HepG2 (cell line): ENCODE measurements around the gene DHTKD1. TPM values are rescaled to one million over a fixed set of nuclear protein-coding genes. Genes with fewer than 3 reads are reported as not detected.
"Not testable (repeated sequence)": the region's sequence is repeated elsewhere in the genome, so short reads cannot be mapped to it uniquely, and the experiment has no call there.

Experiments
- ATAC-seq: fragments of 200-7000 bp; cut with Tn5 transposase; 3 replicates; pipeline ENCODE4 v1.9.1; 2020; ENCODE audit warnings: mild to moderate bottlenecking, moderate library complexity
- BruUV-seq: library from RNA; stranded (reverse); fragments of 400-500 nt; replicated peaks from 2 replicates; lab custom pipeline; 2021; lab: Mats Ljungman, UMichigan
- CTCF ChIA-PET: fragments of 300-600 bp; formaldehyde crosslinking; extraction: SDS; loops from one replicate; lab custom pipeline; 2021; ENCODE audit warnings: low total read pairs, inconsistent platforms, low intra/inter-chr PET ratio; lab: Yijun Ruan, JAX
- POLR2A ChIA-PET: fragments of 350-600 bp; sonication (Branson Sonifier 250); formaldehyde crosslinking; loops from one replicate; lab custom pipeline; 2020; ENCODE audit warnings: antibody characterized with exemption, inconsistent platforms; lab: Yijun Ruan, JAX
- DNase-seq: peaks from one replicate; pipeline ENCODE4 v3.0.0-alpha.2; 2015; ENCODE audit warnings: low spot score
- FAIRE-seq: peaks from 3 replicates; lab custom pipeline; 2011; peaks lifted over from hg19 to GRCh38; lab: Jason Lieb, UNC
- H2AFZ ChIP-seq: one replicate; pipeline ENCODE4 v1.6.1; 2011; ENCODE audit warnings: low read length, inconsistent platforms
- H3K27ac ChIP-seq: fragments of 300-600 bp; 3 replicates; pipeline ENCODE4 v1.8.0; 2011; ENCODE audit warnings: mixed run types, mild to moderate bottlenecking, mixed read lengths, low read length, inconsistent platforms; ENCODE audit not compliant: insufficient read depth; ENCODE audit errors: extremely low read length
- H3K27me3 ChIP-seq, 2 experiments: fragments of 200-600 bp in 1 of 2; 2 replicates in 1 of 2; 3 replicates in 1 of 2; pipeline versions ENCODE4 v1.6.0 to v1.8.0; 2011; ENCODE audit warnings: low read length in 2 of 2, mild to moderate bottlenecking in 2 of 2, moderate library complexity in 2 of 2, inconsistent platforms in 1 of 2; ENCODE audit not compliant: insufficient read depth in 2 of 2, control insufficient read depth in 1 of 2
- H3K36me3 ChIP-seq, 2 experiments: fragments of 200-600 bp in 1 of 2; replicated peaks in 1 of 2; 2 replicates in 1 of 2; 3 replicates in 1 of 2; pipeline versions ENCODE4 v1.5.1 to v1.8.0; 2011; ENCODE audit warnings: low read length in 2 of 2, inconsistent platforms in 1 of 2; ENCODE audit not compliant: insufficient read depth in 2 of 2, control insufficient read depth in 1 of 2
- H3K4me1 ChIP-seq: 2 replicates; pipeline ENCODE4 v1.5.1; 2012; ENCODE audit warnings: low read length, inconsistent platforms; ENCODE audit not compliant: insufficient read depth
- H3K4me2 ChIP-seq: 2 replicates; pipeline ENCODE4 v1.6.0; 2011; ENCODE audit warnings: low read depth, low read length, inconsistent platforms
- H3K4me3 ChIP-seq, 3 experiments: fragments of 200-600 bp in 1 of 3; sonication (generic), shearing (Covaris generic) in 1 of 3; replicated peaks in 1 of 3; 2 replicates each; pipeline ENCODE4 v1.5.1; 2011 to 2016; ENCODE audit warnings: low read length in 3 of 3, inconsistent platforms in 2 of 3, low read depth in 2 of 3, mild to moderate bottlenecking in 2 of 3, control low read depth in 1 of 3, mixed read lengths in 1 of 3; ENCODE audit not compliant: insufficient read depth in 1 of 3
- H3K79me2 ChIP-seq: one replicate; pipeline ENCODE4 v1.6.1; 2011; ENCODE audit warnings: low read length, inconsistent platforms; ENCODE audit not compliant: insufficient read depth
- H3K9ac ChIP-seq: 2 replicates; pipeline ENCODE4 v1.6.0; 2011; ENCODE audit warnings: mild to moderate bottlenecking, low read depth, low read length, inconsistent platforms; ENCODE audit not compliant: insufficient read depth
- H3K9me3 ChIP-seq: 2 replicates; pipeline ENCODE4 v1.5.1; 2012; ENCODE audit warnings: mild to moderate bottlenecking, low read length
- H4K20me1 ChIP-seq: 2 replicates; pipeline ENCODE4 v1.6.0; 2011; ENCODE audit warnings: inconsistent platforms, mild to moderate bottlenecking, low read length, moderate library complexity; ENCODE audit not compliant: insufficient read depth
- ELF3 ChIP-seq: IDR thresholded peaks from 2 replicates; pipeline ENCODE4 v1.6.1; 2016; ENCODE audit warnings: missing genetic modification reagents, missing compliant biosample characterization
- MTA1 ChIP-seq: sonication (generic); formaldehyde crosslinking; IDR thresholded peaks from 2 replicates; pipeline ENCODE4 v1.4.0; 2020; ENCODE audit warnings: missing genetic modification reagents, mild to moderate bottlenecking, borderline replicate concordance
- RCOR2 ChIP-seq: IDR thresholded peaks from 2 replicates; pipeline ENCODE4 v1.6.1; 2016; ENCODE audit warnings: missing biosample characterization, missing genetic modification reagents
- ZNF292 ChIP-seq: sonication (generic); formaldehyde crosslinking; IDR thresholded peaks from 2 replicates; pipeline ENCODE4 v1.8.1; 2022; ENCODE audit warnings: mild to moderate bottlenecking, low read depth, missing genetic modification reagents, borderline replicate concordance
- ZNF644 ChIP-seq: IDR thresholded peaks from 2 replicates; pipeline ENCODE4 v1.6.1; 2016; ENCODE audit warnings: low read depth
- ZNF792 ChIP-seq: IDR thresholded peaks from 2 replicates; pipeline ENCODE4 v1.6.1; 2016
- WGBS: methylation state at CpG from one replicate; pipeline ENCODE4 v1.1.6; 2017; ENCODE audit warnings: low lambda C conversion rate; 5-methylcytosine and 5-hydroxymethylcytosine counted together
- in situ Hi-C: cut with HindIII; loops from 2 replicates; pipeline ENCODE4 v1.10.0; 2017; ENCODE audit warnings: low pct_unique_long_range_greater_than_20kb; ENCODE audit not compliant: extremely low pct_ligation_motif_present
- intact Hi-C: fragments of 100-400 bp; cut with micrococcal nuclease; formaldehyde crosslinking; loops from one replicate; pipeline ENCODE4 v1.10.0; 2022; ENCODE audit not compliant: unreplicated experiment
- polyA plus RNA-seq, 8 experiments: library from polyadenylated mRNA; depleted of rRNA in 3 of 8; stranded (reverse) in 7 of 8; unstranded in 1 of 8; fragments of >200 nt; fragmentation: Illumina TruSeq in 4 of 8; extraction: Trizol in 4 of 8; gene quantifications; 2 replicates each; pipeline versions ENCODE4 v1.2.1 to v1.2.3, GENCODE V29; 2011 to 2016; ENCODE audit warnings: low read depth in 4 of 8, missing spikeins in 1 of 8, mixed read lengths in 1 of 8; ENCODE audit not compliant: insufficient read depth in 1 of 8
- total RNA-seq, 5 experiments: library from RNA; depleted of rRNA; stranded (reverse); fragments of >200 nt; fragmentation: Illumina TruSeq; extraction: Trizol; gene quantifications; 2 replicates each; pipeline ENCODE4 v1.2.3, GENCODE V29; 2016; ENCODE audit warnings: low read depth in 1 of 5
- TF ChIP-seq, protein P1 (sequence below): sonication (generic); formaldehyde crosslinking; IDR thresholded peaks from 2 replicates; pipeline ENCODE4 v1.4.0; 2020; ENCODE audit warnings: missing genetic modification reagents; ENCODE audit errors: not compliant biosample characterization
- TF ChIP-seq, protein P2 (sequence below): sonication (generic); formaldehyde crosslinking; IDR thresholded peaks from 2 replicates; pipeline ENCODE4 v1.4.0; 2020; ENCODE audit warnings: low read depth, missing genetic modification reagents

Gene DHTKD1
- total and polyA plus RNA-seq, 2 of the 13 experiments (the other 11 are each of a cell fraction or from before 2014, with no cell fraction given): 9.6 to 14.1 TPM

DNA sequence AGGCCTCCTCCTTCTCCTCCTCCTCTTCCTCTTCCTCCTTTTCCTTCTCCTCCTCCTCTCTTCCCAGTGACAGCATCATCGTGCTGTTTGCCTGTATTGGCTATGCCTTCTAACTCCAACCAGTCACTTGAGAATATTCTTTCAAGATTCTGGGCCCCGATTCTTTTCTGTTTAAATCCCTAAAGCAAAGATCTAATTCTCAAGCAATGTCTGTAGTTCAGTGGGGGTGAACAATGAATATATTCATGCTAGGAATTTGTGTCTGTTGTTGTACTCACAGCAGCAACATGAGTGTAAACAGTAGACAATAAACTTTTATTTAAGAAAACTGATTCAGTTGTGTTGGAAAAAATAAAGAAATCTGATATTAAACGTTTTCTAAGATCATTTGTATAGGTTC, 96.3 kb downstream of the DHTKD1 start (continued):
- no peak for TF ChIP-seq RCOR2 (CRISPR knock-in tag)
- TF ChIP-seq, protein P1, sequence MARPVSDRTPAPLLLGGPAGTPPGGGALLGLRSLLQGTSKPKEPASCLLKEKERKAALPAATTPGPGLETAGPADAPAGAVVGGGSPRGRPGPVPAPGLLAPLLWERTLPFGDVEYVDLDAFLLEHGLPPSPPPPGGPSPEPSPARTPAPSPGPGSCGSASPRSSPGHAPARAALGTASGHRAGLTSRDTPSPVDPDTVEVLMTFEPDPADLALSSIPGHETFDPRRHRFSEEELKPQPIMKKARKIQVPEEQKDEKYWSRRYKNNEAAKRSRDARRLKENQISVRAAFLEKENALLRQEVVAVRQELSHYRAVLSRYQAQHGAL (CRISPR knock-in tag): no peak

DNA sequence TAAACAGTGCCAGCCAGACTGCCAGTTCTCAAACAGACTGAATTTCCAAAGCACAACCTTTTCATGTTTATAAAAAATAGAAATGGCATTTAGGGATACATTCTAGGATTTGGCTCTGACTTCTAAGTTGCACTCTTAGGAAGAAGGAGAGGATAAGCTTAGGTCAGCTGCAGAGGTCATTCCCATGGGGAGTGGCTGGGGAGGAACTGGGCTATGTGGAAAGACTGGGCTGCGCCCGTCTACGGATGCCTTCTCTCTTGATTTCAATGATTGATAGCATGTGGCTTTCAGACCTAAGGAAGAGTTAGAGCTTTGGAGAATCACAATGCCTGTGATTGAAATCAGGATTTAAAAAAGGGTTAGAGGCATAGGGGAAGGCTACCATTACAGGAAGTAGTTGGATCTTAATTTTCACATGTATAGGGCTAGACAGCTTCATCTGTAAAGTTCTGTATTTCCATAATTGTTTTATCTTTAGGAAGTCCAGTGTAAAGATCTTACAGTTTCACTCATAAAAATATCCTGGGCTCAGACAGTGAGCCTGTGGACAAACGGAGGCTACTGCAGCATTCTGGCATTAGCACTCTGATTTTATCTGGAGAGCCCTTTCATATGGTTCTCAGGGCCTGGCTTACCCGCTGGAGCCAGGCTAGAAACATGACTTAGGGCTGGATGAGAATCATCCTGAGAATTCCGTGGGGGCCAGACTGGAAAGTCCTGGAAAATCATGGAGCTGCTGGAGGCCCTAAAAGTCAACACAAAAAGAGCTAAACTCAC, 97.4 kb downstream of the DHTKD1 start:
- no peaks in the 10 kb centered on the region for H3K9me3 ChIP-seq
- no peaks in the 10 kb centered on the region for H3K79me2 ChIP-seq
- ChIA-PET CTCF (no interaction called here), POLR2A (no interaction called here)
- H3K36me3 ChIP-seq: peaks cover 5 to 57% of the 10 kb centered on the region in 2 experiments; a peak in 4 of 5 replicates
- intact Hi-C loops (no loop called here), in situ Hi-C loops (no loop called here)
- DNase-seq (no peak), FAIRE-seq (no peak), ATAC-seq (no peak)
- H3K4me2 ChIP-seq: no peak overlapping the region
- no peak overlapping the region for H3K9ac ChIP-seq
- TF ChIP-seq ZNF644 (CRISPR knock-in tag): no peak
- TF ChIP-seq, protein P2, sequence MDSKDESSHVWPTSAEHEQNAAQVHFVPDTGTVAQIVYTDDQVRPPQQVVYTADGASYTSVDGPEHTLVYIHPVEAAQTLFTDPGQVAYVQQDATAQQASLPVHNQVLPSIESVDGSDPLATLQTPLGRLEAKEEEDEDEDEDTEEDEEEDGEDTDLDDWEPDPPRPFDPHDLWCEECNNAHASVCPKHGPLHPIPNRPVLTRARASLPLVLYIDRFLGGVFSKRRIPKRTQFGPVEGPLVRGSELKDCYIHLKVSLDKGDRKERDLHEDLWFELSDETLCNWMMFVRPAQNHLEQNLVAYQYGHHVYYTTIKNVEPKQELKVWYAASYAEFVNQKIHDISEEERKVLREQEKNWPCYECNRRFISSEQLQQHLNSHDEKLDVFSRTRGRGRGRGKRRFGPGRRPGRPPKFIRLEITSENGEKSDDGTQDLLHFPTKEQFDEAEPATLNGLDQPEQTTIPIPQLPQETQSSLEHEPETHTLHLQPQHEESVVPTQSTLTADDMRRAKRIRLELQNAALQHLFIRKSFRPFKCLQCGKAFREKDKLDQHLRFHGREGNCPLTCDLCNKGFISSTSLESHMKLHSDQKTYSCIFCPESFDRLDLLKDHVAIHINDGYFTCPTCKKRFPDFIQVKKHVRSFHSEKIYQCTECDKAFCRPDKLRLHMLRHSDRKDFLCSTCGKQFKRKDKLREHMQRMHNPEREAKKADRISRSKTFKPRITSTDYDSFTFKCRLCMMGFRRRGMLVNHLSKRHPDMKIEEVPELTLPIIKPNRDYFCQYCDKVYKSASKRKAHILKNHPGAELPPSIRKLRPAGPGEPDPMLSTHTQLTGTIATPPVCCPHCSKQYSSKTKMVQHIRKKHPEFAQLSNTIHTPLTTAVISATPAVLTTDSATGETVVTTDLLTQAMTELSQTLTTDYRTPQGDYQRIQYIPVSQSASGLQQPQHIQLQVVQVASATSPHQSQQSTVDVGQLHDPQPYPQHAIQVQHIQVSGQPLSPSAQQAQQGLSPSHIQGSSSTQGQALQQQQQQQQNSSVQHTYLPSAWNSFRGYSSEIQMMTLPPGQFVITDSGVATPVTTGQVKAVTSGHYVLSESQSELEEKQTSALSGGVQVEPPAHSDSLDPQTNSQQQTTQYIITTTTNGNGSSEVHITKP (CRISPR knock-in tag): no peak
- no peak for TF ChIP-seq ELF3 (CRISPR knock-in tag)
- TF ChIP-seq MTA1 (CRISPR knock-in tag): no peak
- TF ChIP-seq ZNF792 (CRISPR knock-in tag): no peak
- TF ChIP-seq ZNF292 (CRISPR knock-in tag): no peak
- no TSS peak for BruUV-seq
- no peak overlapping the region for H3K27ac ChIP-seq
- H4K20me1 ChIP-seq: no peaks in the 10 kb centered on the region
- no peaks in the 10 kb centered on the region for H3K27me3 ChIP-seq
- H3K4me3 ChIP-seq: no peak overlapping the region
- H2AFZ ChIP-seq: no peak overlapping the region
- 94% methylated on average over 6 of the region's 6 CpGs for WGBS
- no peaks in the 10 kb centered on the region for H3K4me1 ChIP-seq

DNA sequence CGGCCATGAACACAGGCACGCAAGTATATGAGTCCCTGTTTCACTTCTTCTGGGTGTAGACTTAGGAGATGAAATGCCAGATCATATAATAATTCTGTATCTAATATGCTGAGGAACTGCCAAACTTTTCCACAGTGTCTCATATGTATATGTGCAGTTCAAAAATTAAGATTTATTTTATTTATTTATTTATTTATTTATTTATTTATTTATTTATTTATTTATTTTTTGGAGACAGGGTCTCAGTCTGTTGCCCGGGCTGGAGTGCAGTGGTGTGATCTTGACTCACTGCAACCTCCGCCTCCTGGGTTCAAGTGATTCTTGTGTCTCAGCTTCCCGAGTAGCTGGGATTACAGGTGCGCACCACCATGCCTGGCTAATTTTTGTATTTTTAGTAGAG, 102.8 kb downstream of the DHTKD1 start:
- H3K36me3 ChIP-seq: peaks cover 11 to 65% of the 10 kb centered on the region in 2 experiments; a peak in 4 of 5 replicates
- H3K9me3 ChIP-seq, H3K9ac ChIP-seq, BruUV-seq, H2AFZ ChIP-seq, FAIRE-seq, H3K4me3 ChIP-seq, H3K27me3 ChIP-seq, DNase-seq, in situ Hi-C loops, intact Hi-C loops, H4K20me1 ChIP-seq, ATAC-seq, H3K27ac ChIP-seq, H3K4me2 ChIP-seq, H3K4me1 ChIP-seq, H3K79me2 ChIP-seq, CTCF ChIA-PET: not testable (repeated sequence)
- 98% methylated on average over 6 of the region's 6 CpGs for WGBS
- POLR2A ChIA-PET: interaction anchor here (1.5 kb wide), 1 partner anchor 24 kb away, joined by 3 read pairs; the partner anchor contains the start of genes CDC123 and NUDT5
